ENCODE results near the gene GNL3.
"Not testable (repeated sequence)": the region's sequence is repeated elsewhere in the genome, so short reads cannot be mapped to it uniquely, and the experiment has no call there.

Gene GNL3

GRCh38 chr3:52722491-52722890 is 36.7 kb downstream of the GNL3 start:
- Histone ChIP-seq H3K27ac (ENCODE audit: low read depth, low read length) (no peak overlapping the region), H3K9me3 (ENCODE audit: control insufficient read depth, insufficient read depth, low read length) (no peaks in the 10 kb centered on the region), H3K4me1 (ENCODE audit: control insufficient read depth, insufficient read depth, low read length) (no peaks in the 10 kb centered on the region), H3K4me3 (ENCODE audit: low read depth, low read length) (no peak overlapping the region), H3K36me3 (ENCODE audit: control insufficient read depth, insufficient read depth, low read length) (peaks cover 4% of the 10 kb centered on the region; the same call in 1 of the 2 replicates), H3K9ac (ENCODE audit: low read depth, low read length) (no peak overlapping the region), H3K27me3 (ENCODE audit: control insufficient read depth, insufficient read depth, low read length) (no peaks in the 10 kb centered on the region)

GRCh38 chr3:52723935-52724334 is 38.1 kb downstream of the GNL3 start:
- Histone ChIP-seq H3K27me3 (ENCODE audit: control insufficient read depth, insufficient read depth, low read length) (no peaks in the 10 kb centered on the region), H3K27ac (ENCODE audit: low read depth, low read length) (no peak overlapping the region), H3K4me1 (ENCODE audit: control insufficient read depth, insufficient read depth, low read length) (no peaks in the 10 kb centered on the region), H3K9me3 (ENCODE audit: control insufficient read depth, insufficient read depth, low read length) (peaks cover 2% of the 10 kb centered on the region; the same call in 1 of the 2 replicates), H3K36me3 (ENCODE audit: control insufficient read depth, insufficient read depth, low read length) (peaks cover 4% of the 10 kb centered on the region; the same call in 1 of the 2 replicates), H3K9ac (ENCODE audit: low read depth, low read length) (no peak overlapping the region), H3K4me3 (ENCODE audit: low read depth, low read length) (no peak overlapping the region)

GRCh38 chr3:52724511-52724910 is 38.7 kb downstream of the GNL3 start:
- H3K4me3 ChIP-seq (ENCODE audit: low read depth, low read length): no peak overlapping the region
- no peak overlapping the region for H3K9ac ChIP-seq (ENCODE audit: low read depth, low read length)
- no peaks in the 10 kb centered on the region for H3K36me3 ChIP-seq (ENCODE audit: control insufficient read depth, insufficient read depth, low read length)
- no peaks in the 10 kb centered on the region for H3K27me3 ChIP-seq (ENCODE audit: control insufficient read depth, insufficient read depth, low read length)
- peaks cover 2% of the 10 kb centered on the region; the same call in 1 of the 2 replicates for H3K9me3 ChIP-seq (ENCODE audit: control insufficient read depth, insufficient read depth, low read length)
- no peaks in the 10 kb centered on the region for H3K4me1 ChIP-seq (ENCODE audit: control insufficient read depth, insufficient read depth, low read length)
- H3K27ac ChIP-seq (ENCODE audit: low read depth, low read length): no peak overlapping the region

- H3K4me1 ChIP-seq (ENCODE audit: control insufficient read depth, insufficient read depth, low read length); H3K27me3 ChIP-seq (ENCODE audit: control insufficient read depth, insufficient read depth, low read length); H3K9me3 ChIP-seq (ENCODE audit: control insufficient read depth, insufficient read depth, low read length); H3K4me3 ChIP-seq (ENCODE audit: low read depth, low read length); H3K9ac ChIP-seq (ENCODE audit: low read depth, low read length); H3K27ac ChIP-seq (ENCODE audit: low read depth, low read length): not testable (repeated sequence)
- H3K36me3 ChIP-seq (ENCODE audit: control insufficient read depth, insufficient read depth, low read length): peaks cover 29% of the 10 kb centered on the region
Measured at GRCh38 chr3:52728753-52729152, 42.9 kb downstream of the GNL3 start.

GRCh38 chr3:52730681-52731080 is 44.8 kb downstream of the GNL3 start:
- Histone ChIP-seq H3K9me3 (ENCODE audit: control insufficient read depth, insufficient read depth, low read length) (peaks cover 2% of the 10 kb centered on the region; the same call in 1 of the 2 replicates), H3K27ac (ENCODE audit: low read depth, low read length) (no peak overlapping the region), H3K4me1 (ENCODE audit: control insufficient read depth, insufficient read depth, low read length) (no peaks in the 10 kb centered on the region), H3K27me3 (ENCODE audit: control insufficient read depth, insufficient read depth, low read length) (no peaks in the 10 kb centered on the region), H3K4me3 (ENCODE audit: low read depth, low read length) (no peak overlapping the region), H3K36me3 (ENCODE audit: control insufficient read depth, insufficient read depth, low read length) (peaks cover 42% of the 10 kb centered on the region), H3K9ac (ENCODE audit: low read depth, low read length) (no peak overlapping the region)

GRCh38 chr3:52731590-52731989 is 45.8 kb downstream of the GNL3 start:
- Histone ChIP-seq H3K9me3 (ENCODE audit: control insufficient read depth, insufficient read depth, low read length) (peaks cover 2% of the 10 kb centered on the region; the same call in 1 of the 2 replicates), H3K36me3 (ENCODE audit: control insufficient read depth, insufficient read depth, low read length) (peaks cover 48% of the 10 kb centered on the region), H3K4me3 (ENCODE audit: low read depth, low read length) (no peak overlapping the region), H3K9ac (ENCODE audit: low read depth, low read length) (no peak overlapping the region), H3K27me3 (ENCODE audit: control insufficient read depth, insufficient read depth, low read length) (no peaks in the 10 kb centered on the region), H3K4me1 (ENCODE audit: control insufficient read depth, insufficient read depth, low read length) (no peaks in the 10 kb centered on the region), H3K27ac (ENCODE audit: low read depth, low read length) (no peak overlapping the region)

- H3K4me3 ChIP-seq (ENCODE audit: low read depth, low read length): no peak overlapping the region
- H3K36me3 ChIP-seq (ENCODE audit: control insufficient read depth, insufficient read depth, low read length): peaks cover 59% of the 10 kb centered on the region
Measured at GRCh38 chr3:52733256-52733891, 47.5 kb downstream of the GNL3 start.

GRCh38 chr3:52739730-52740129 is 53.9 kb downstream of the GNL3 start:
- H3K36me3 ChIP-seq (ENCODE audit: control insufficient read depth, insufficient read depth, low read length): peaks cover 86% of the 10 kb centered on the region
- no peak overlapping the region for H3K4me3 ChIP-seq (ENCODE audit: low read depth, low read length)
- no peak overlapping the region for H3K9ac ChIP-seq (ENCODE audit: low read depth, low read length)
- H3K4me1 ChIP-seq (ENCODE audit: control insufficient read depth, insufficient read depth, low read length): no peaks in the 10 kb centered on the region
- H3K9me3 ChIP-seq (ENCODE audit: control insufficient read depth, insufficient read depth, low read length): no peaks in the 10 kb centered on the region
- H3K27ac ChIP-seq (ENCODE audit: low read depth, low read length): no peak overlapping the region
- no peaks in the 10 kb centered on the region for H3K27me3 ChIP-seq (ENCODE audit: control insufficient read depth, insufficient read depth, low read length)

More at GRCh38 chr3:52733256-52733891, 47.5 kb downstream of the GNL3 start:
- Histone ChIP-seq H3K4me1 (ENCODE audit: control insufficient read depth, insufficient read depth, low read length) (no peaks in the 10 kb centered on the region), H3K9ac (ENCODE audit: low read depth, low read length) (no peak overlapping the region), H3K9me3 (ENCODE audit: control insufficient read depth, insufficient read depth, low read length) (peaks cover 2% of the 10 kb centered on the region; the same call in 1 of the 2 replicates), H3K27ac (ENCODE audit: low read depth, low read length) (no peak overlapping the region), H3K27me3 (ENCODE audit: control insufficient read depth, insufficient read depth, low read length) (no peaks in the 10 kb centered on the region)

GRCh38 chr3:52742418-52743041 is 56.7 kb downstream of the GNL3 start:
- Histone ChIP-seq H3K27ac (ENCODE audit: low read depth, low read length) (no peak overlapping the region), H3K36me3 (ENCODE audit: control insufficient read depth, insufficient read depth, low read length) (peaks cover 87% of the 10 kb centered on the region), H3K27me3 (ENCODE audit: control insufficient read depth, insufficient read depth, low read length) (no peaks in the 10 kb centered on the region), H3K4me3 (ENCODE audit: low read depth, low read length) (no peak overlapping the region), H3K9ac (ENCODE audit: low read depth, low read length) (no peak overlapping the region), H3K9me3 (ENCODE audit: control insufficient read depth, insufficient read depth, low read length) (no peaks in the 10 kb centered on the region), H3K4me1 (ENCODE audit: control insufficient read depth, insufficient read depth, low read length) (no peaks in the 10 kb centered on the region)

GRCh38 chr3:52743152-52743551 is 57.3 kb downstream of the GNL3 start:
- no peaks in the 10 kb centered on the region for H3K9me3 ChIP-seq (ENCODE audit: control insufficient read depth, insufficient read depth, low read length)
- no peak overlapping the region for H3K9ac ChIP-seq (ENCODE audit: low read depth, low read length)
- H3K36me3 ChIP-seq (ENCODE audit: control insufficient read depth, insufficient read depth, low read length): peaks cover 88% of the 10 kb centered on the region
- H3K27ac ChIP-seq (ENCODE audit: low read depth, low read length): no peak overlapping the region
- H3K27me3 ChIP-seq (ENCODE audit: control insufficient read depth, insufficient read depth, low read length): no peaks in the 10 kb centered on the region
- no peak overlapping the region for H3K4me3 ChIP-seq (ENCODE audit: low read depth, low read length)
- no peaks in the 10 kb centered on the region for H3K4me1 ChIP-seq (ENCODE audit: control insufficient read depth, insufficient read depth, low read length)

- no peak overlapping the region for H3K4me3 ChIP-seq (ENCODE audit: low read depth, low read length)
- no peaks in the 10 kb centered on the region for H3K27me3 ChIP-seq (ENCODE audit: control insufficient read depth, insufficient read depth, low read length)
- no peak overlapping the region for H3K9ac ChIP-seq (ENCODE audit: low read depth, low read length)
- H3K9me3 ChIP-seq (ENCODE audit: control insufficient read depth, insufficient read depth, low read length): no peaks in the 10 kb centered on the region
- no peak overlapping the region for H3K27ac ChIP-seq (ENCODE audit: low read depth, low read length)
- no peaks in the 10 kb centered on the region for H3K4me1 ChIP-seq (ENCODE audit: control insufficient read depth, insufficient read depth, low read length)
- peaks cover 88% of the 10 kb centered on the region for H3K36me3 ChIP-seq (ENCODE audit: control insufficient read depth, insufficient read depth, low read length)
Measured at GRCh38 chr3:52743721-52744120, 57.9 kb downstream of the GNL3 start.

Data from HUES48 (cell line).